Measurements from ENCODE around the gene H19.

H19 gene

GRCh38 chr11:2002807-2003206 is 5.2 kb upstream of the H19 start:
- Histone ChIP-seq H3K4me1 (ENCODE audit: control insufficient read depth, insufficient read depth, low read length) (no peaks in the 10 kb centered on the region), H3K9me3 (ENCODE audit: control insufficient read depth in 2 of 2, low read length in 2 of 2) (no peaks in the 10 kb centered on the region), H3K9ac (ENCODE audit: low read length in 2 of 2) (no peak overlapping the region), H3K27me3 (ENCODE audit: control insufficient read depth in 1 of 2, insufficient read depth in 2 of 2, low read length in 2 of 2) (no peaks in the 10 kb centered on the region), H3K27ac (ENCODE audit: low read length) (no peak overlapping the region), H3K36me3 (ENCODE audit: control insufficient read depth in 2 of 2, insufficient read depth in 2 of 2, low read length in 2 of 2) (no peaks in the 10 kb centered on the region), H3K4me3 (ENCODE audit: low read length in 2 of 2) (no peak overlapping the region)

GRCh38 chr11:2002042-2002776 is 4.6 kb upstream of the H19 start:
- H3K27ac ChIP-seq (ENCODE audit: low read length): no peak overlapping the region
- H3K9me3 ChIP-seq (ENCODE audit: control insufficient read depth in 2 of 2, low read length in 2 of 2): no peaks in the 10 kb centered on the region
- H3K4me3 ChIP-seq (ENCODE audit: low read length in 2 of 2): no peak overlapping the region
- no peak overlapping the region for H3K9ac ChIP-seq (ENCODE audit: low read length in 2 of 2)
- no peaks in the 10 kb centered on the region for H3K4me1 ChIP-seq (ENCODE audit: control insufficient read depth, insufficient read depth, low read length)
- H3K36me3 ChIP-seq (ENCODE audit: control insufficient read depth in 2 of 2, insufficient read depth in 2 of 2, low read length in 2 of 2): no peaks in the 10 kb centered on the region
- H3K27me3 ChIP-seq (ENCODE audit: control insufficient read depth in 1 of 2, insufficient read depth in 2 of 2, low read length in 2 of 2): no peaks in the 10 kb centered on the region

DNA sequence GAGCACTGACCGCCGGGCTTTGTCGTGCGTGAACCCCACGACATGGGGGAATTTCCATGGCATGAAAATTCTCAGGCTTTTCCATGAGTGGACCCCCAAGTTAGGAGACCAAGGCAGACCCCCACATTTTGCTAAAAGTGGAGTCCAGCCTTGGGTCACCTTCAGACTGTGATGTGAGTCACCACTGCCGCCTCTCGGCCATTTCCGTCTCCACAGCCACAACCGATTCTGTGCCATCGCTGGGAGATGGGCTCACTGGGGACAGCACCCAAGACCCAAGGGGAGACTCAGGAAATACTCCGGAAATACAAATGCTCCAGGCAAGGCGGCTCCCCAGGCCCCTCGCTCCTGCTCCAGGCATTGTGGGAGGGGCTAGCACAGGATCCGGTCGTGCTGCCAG is 1.2 kb upstream of the H19 start:
- Histone ChIP-seq H3K27ac (ENCODE audit: low read length) (no peak overlapping the region), H3K4me1 (ENCODE audit: control insufficient read depth, insufficient read depth, low read length) (no peaks in the 10 kb centered on the region), H3K9ac (ENCODE audit: low read length in 2 of 2) (no peak overlapping the region), H3K9me3 (ENCODE audit: control insufficient read depth in 2 of 2, low read length in 2 of 2) (no peaks in the 10 kb centered on the region), H3K36me3 (ENCODE audit: control insufficient read depth in 2 of 2, insufficient read depth in 2 of 2, low read length in 2 of 2) (no peaks in the 10 kb centered on the region), H3K4me3 (ENCODE audit: low read length in 2 of 2) (no peak overlapping the region), H3K27me3 (ENCODE audit: control insufficient read depth in 1 of 2, insufficient read depth in 2 of 2, low read length in 2 of 2) (no peaks in the 10 kb centered on the region)

DNA sequence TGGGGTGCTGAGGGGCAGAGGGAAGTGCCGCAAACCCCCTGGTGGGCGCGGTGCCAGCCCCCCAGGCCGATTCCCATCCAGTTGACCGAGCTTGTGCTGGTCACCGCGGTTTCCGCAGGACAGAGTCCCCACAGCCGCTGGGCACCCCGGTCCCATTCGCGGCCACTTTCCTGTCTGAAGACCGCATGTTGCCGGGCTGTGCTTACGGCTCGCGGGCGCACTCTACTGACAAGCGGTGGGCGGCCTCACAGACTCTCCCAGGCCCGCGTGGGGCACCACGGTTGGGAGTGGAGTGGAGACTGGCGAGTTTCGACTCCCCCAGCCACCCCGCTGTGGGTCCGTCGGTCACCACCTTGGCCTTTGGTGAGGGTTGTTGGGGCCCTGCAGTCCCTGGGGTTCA is 648 bp upstream of the H19 start:
- no peaks in the 10 kb centered on the region for H3K9me3 ChIP-seq (ENCODE audit: control insufficient read depth in 2 of 2, low read length in 2 of 2)
- no peaks in the 10 kb centered on the region for H3K36me3 ChIP-seq (ENCODE audit: control insufficient read depth in 2 of 2, insufficient read depth in 2 of 2, low read length in 2 of 2)
- H3K27ac ChIP-seq (ENCODE audit: low read length): no peak overlapping the region
- H3K9ac ChIP-seq (ENCODE audit: low read length in 2 of 2): no peak overlapping the region
- no peaks in the 10 kb centered on the region for H3K4me1 ChIP-seq (ENCODE audit: control insufficient read depth, insufficient read depth, low read length)
- H3K4me3 ChIP-seq (ENCODE audit: low read length in 2 of 2): no peak overlapping the region
- no peaks in the 10 kb centered on the region for H3K27me3 ChIP-seq (ENCODE audit: control insufficient read depth in 1 of 2, insufficient read depth in 2 of 2, low read length in 2 of 2)

- H3K4me1 ChIP-seq (ENCODE audit: control insufficient read depth, insufficient read depth, low read length): no peaks in the 10 kb centered on the region
These were observed 3.5 kb downstream of the H19 start for GRCh38 chr11:1994121-1994520.

DNA sequence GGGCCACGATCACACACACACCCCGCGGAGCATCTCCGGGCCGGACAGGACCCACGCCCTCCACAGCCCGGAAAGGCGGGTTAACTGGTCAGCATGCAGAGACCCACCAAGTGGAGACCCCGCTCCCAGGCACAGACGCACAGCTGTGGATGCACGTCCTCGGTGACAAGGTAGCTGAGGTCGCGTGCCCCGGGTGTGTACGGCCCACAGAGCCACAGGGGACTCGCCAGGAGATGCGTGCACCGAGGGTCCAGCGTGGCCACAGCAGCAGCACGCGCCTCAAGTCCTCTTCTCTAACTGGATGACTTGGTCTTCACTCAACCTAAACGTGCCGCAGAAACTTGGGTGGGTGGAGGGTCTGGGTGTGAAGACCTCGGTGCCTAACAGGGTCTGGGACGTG is 5.5 kb downstream of the H19 start:
- no peak overlapping the region for H3K9ac ChIP-seq (ENCODE audit: low read length in 2 of 2)
- H3K27me3 ChIP-seq (ENCODE audit: control insufficient read depth in 1 of 2, insufficient read depth in 2 of 2, low read length in 2 of 2): no peaks in the 10 kb centered on the region
- no peaks in the 10 kb centered on the region for H3K4me1 ChIP-seq (ENCODE audit: control insufficient read depth, insufficient read depth, low read length)
- no peak overlapping the region for H3K27ac ChIP-seq (ENCODE audit: low read length)
- no peak overlapping the region for H3K4me3 ChIP-seq (ENCODE audit: low read length in 2 of 2)
- no peaks in the 10 kb centered on the region for H3K9me3 ChIP-seq (ENCODE audit: control insufficient read depth in 2 of 2, low read length in 2 of 2)
- H3K36me3 ChIP-seq (ENCODE audit: control insufficient read depth in 2 of 2, insufficient read depth in 2 of 2, low read length in 2 of 2): no peaks in the 10 kb centered on the region

More at GRCh38 chr11:1994121-1994520, 3.5 kb downstream of the H19 start:
- Histone ChIP-seq H3K36me3 (ENCODE audit: control insufficient read depth in 2 of 2, insufficient read depth in 2 of 2, low read length in 2 of 2) (no peaks in the 10 kb centered on the region), H3K27ac (ENCODE audit: low read length) (no peak overlapping the region), H3K9ac (ENCODE audit: low read length in 2 of 2) (no peak overlapping the region), H3K9me3 (ENCODE audit: control insufficient read depth in 2 of 2, low read length in 2 of 2) (no peaks in the 10 kb centered on the region), H3K27me3 (ENCODE audit: control insufficient read depth in 1 of 2, insufficient read depth in 2 of 2, low read length in 2 of 2) (no peaks in the 10 kb centered on the region), H3K4me3 (ENCODE audit: low read length in 2 of 2) (no peak overlapping the region)

GRCh38 chr11:1990872-1991578 is 6.6 kb downstream of the H19 start:
- H3K27ac ChIP-seq (ENCODE audit: low read length): no peak overlapping the region
- H3K4me3 ChIP-seq (ENCODE audit: low read length in 2 of 2): no peak overlapping the region
- no peaks in the 10 kb centered on the region for H3K9me3 ChIP-seq (ENCODE audit: control insufficient read depth in 2 of 2, low read length in 2 of 2)
- H3K4me1 ChIP-seq (ENCODE audit: control insufficient read depth, insufficient read depth, low read length): no peaks in the 10 kb centered on the region
- H3K36me3 ChIP-seq (ENCODE audit: control insufficient read depth in 2 of 2, insufficient read depth in 2 of 2, low read length in 2 of 2): no peaks in the 10 kb centered on the region
- H3K27me3 ChIP-seq (ENCODE audit: control insufficient read depth in 1 of 2, insufficient read depth in 2 of 2, low read length in 2 of 2): no peaks in the 10 kb centered on the region
- no peak overlapping the region for H3K9ac ChIP-seq (ENCODE audit: low read length in 2 of 2)

- Histone ChIP-seq H3K27ac (ENCODE audit: low read length) (no peak overlapping the region), H3K27me3 (ENCODE audit: control insufficient read depth in 1 of 2, insufficient read depth in 2 of 2, low read length in 2 of 2) (no peaks in the 10 kb centered on the region), H3K9me3 (ENCODE audit: control insufficient read depth in 2 of 2, low read length in 2 of 2) (no peaks in the 10 kb centered on the region), H3K4me1 (ENCODE audit: control insufficient read depth, insufficient read depth, low read length) (no peaks in the 10 kb centered on the region), H3K36me3 (ENCODE audit: control insufficient read depth in 2 of 2, insufficient read depth in 2 of 2, low read length in 2 of 2) (no peaks in the 10 kb centered on the region), H3K9ac (ENCODE audit: low read length in 2 of 2) (no peak overlapping the region), H3K4me3 (ENCODE audit: low read length in 2 of 2) (no peak overlapping the region)
These were observed 7.7 kb downstream of the H19 start for GRCh38 chr11:1989953-1990352.

DNA sequence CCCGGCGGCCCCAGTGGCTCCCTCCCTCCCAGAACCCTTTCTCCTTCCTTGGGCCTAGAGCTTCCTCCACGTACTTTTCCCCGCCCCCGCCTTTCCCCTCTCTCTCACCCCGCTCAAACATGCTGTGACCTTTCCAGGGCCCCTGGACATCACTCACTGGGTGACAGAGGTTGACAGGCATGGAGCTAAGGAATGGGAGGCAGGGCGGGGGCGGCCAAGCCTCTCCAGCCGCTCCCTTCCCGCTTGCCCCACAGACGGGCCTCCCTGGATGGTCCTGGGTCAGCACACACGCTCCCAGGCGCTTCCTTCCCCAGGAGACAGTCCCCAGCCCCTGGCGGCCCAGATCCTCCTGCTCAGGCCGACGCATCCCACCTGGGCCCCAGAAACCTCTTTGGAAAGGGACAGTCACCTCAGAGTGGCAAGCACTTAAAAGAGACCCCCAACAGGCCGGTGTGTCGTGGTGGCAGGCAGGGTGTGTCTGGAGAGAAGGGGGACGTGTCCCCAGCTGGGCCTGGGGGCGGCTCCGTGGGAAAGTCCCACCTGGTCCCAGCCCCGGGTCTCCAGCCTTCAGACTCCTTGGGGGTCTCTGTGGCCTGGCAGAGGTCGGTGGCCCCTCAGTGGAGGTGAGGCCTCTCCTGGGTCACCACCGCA is 8.8 kb downstream of the H19 start:
- no peak overlapping the region for H3K27ac ChIP-seq (ENCODE audit: low read length)
- H3K36me3 ChIP-seq (ENCODE audit: control insufficient read depth in 2 of 2, insufficient read depth in 2 of 2, low read length in 2 of 2): no peaks in the 10 kb centered on the region
- H3K4me3 ChIP-seq (ENCODE audit: low read length in 2 of 2): no peak overlapping the region
- H3K9me3 ChIP-seq (ENCODE audit: control insufficient read depth in 2 of 2, low read length in 2 of 2): no peaks in the 10 kb centered on the region
- no peaks in the 10 kb centered on the region for H3K27me3 ChIP-seq (ENCODE audit: control insufficient read depth in 1 of 2, insufficient read depth in 2 of 2, low read length in 2 of 2)
- no peaks in the 10 kb centered on the region for H3K4me1 ChIP-seq (ENCODE audit: control insufficient read depth, insufficient read depth, low read length)
- no peak overlapping the region for H3K9ac ChIP-seq (ENCODE audit: low read length in 2 of 2)

- no peaks in the 10 kb centered on the region for H3K36me3 ChIP-seq (ENCODE audit: control insufficient read depth in 2 of 2, insufficient read depth in 2 of 2, low read length in 2 of 2)
- no peak overlapping the region for H3K9ac ChIP-seq (ENCODE audit: low read length in 2 of 2)
- no peaks in the 10 kb centered on the region for H3K9me3 ChIP-seq (ENCODE audit: control insufficient read depth in 2 of 2, low read length in 2 of 2)
- no peak overlapping the region for H3K4me3 ChIP-seq (ENCODE audit: low read length in 2 of 2)
- H3K4me1 ChIP-seq (ENCODE audit: control insufficient read depth, insufficient read depth, low read length): no peaks in the 10 kb centered on the region
- H3K27ac ChIP-seq (ENCODE audit: low read length): no peak overlapping the region
- no peaks in the 10 kb centered on the region for H3K27me3 ChIP-seq (ENCODE audit: control insufficient read depth in 1 of 2, insufficient read depth in 2 of 2, low read length in 2 of 2)
These were observed 9.5 kb downstream of the H19 start for GRCh38 chr11:1988174-1988573.

DNA sequence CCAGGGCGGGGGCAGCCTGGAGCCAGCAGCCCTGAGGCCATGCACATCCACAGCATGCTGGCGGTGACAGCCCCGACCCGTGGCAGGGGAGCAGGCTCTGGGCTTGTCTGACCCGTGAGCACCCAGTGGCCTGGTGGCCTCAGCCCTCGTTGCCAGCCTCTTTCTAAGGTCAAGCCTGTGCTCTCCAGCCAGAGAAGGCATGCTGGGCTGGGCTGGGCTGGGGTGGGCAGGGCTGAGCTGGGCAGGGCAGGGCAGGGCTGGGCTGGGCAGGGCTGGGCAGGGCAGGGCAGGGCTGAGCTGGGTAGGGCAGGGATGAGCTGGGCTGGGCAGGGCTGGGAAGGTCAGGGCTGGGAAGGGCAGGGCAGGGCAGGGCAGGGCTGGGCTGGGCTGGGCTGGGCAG is 10.6 kb downstream of the H19 start:
- Histone ChIP-seq H3K27me3 (ENCODE audit: control insufficient read depth in 1 of 2, insufficient read depth in 2 of 2, low read length in 2 of 2) (no peaks in the 10 kb centered on the region), H3K9me3 (ENCODE audit: control insufficient read depth in 2 of 2, low read length in 2 of 2) (no peaks in the 10 kb centered on the region), H3K4me1 (ENCODE audit: control insufficient read depth, insufficient read depth, low read length) (no peaks in the 10 kb centered on the region), H3K27ac (ENCODE audit: low read length) (no peak overlapping the region), H3K36me3 (ENCODE audit: control insufficient read depth in 2 of 2, insufficient read depth in 2 of 2, low read length in 2 of 2) (no peaks in the 10 kb centered on the region), H3K4me3 (ENCODE audit: low read length in 2 of 2) (no peak overlapping the region), H3K9ac (ENCODE audit: low read length in 2 of 2) (no peak overlapping the region)

Data from stomach smooth muscle (tissue), 2 donors.